GM12878 (cell line): ENCODE results near the gene LARP4B. TPM values are rescaled to one million over a fixed set of nuclear protein-coding genes. Genes with fewer than 3 reads are reported as not detected.

Experiments
- ATAC-seq: fragments of 200-7000 bp; cut with Tn5 transposase; 3 replicates; pipeline ENCODE4 v1.9.1; 2020; ENCODE audit warnings: mild to moderate bottlenecking, moderate library complexity
- BruUV-seq: library from RNA; stranded (reverse); fragments of 400-500 nt; replicated peaks from 2 replicates; lab custom pipeline; 2021; lab: Mats Ljungman, UMichigan
- CTCF ChIA-PET: fragments of 300-600 bp; sonication (Branson Sonifier 250); formaldehyde crosslinking; extraction: SDS; loops from one replicate; lab custom pipeline; 2021; ENCODE audit warnings: inconsistent platforms; lab: Yijun Ruan, JAX
- POLR2A ChIA-PET: fragments of 350-600 bp; formaldehyde crosslinking; extraction: SDS; loops from one replicate; lab custom pipeline; 2021; ENCODE audit warnings: inconsistent platforms; lab: Charles Lee
- RAD21 ChIA-PET: fragments of 300-600 bp; sonication (Branson Sonifier 250); formaldehyde crosslinking; loops from one replicate; lab custom pipeline; 2023; ENCODE audit warnings: antibody characterized with exemption; ENCODE audit not compliant: unreplicated experiment; lab: Charles Lee
- SMC1A ChIA-PET: fragments of 300-600 bp; sonication (Branson Sonifier 250); formaldehyde crosslinking; loops from one replicate; lab custom pipeline; 2023; ENCODE audit not compliant: unreplicated experiment, uncharacterized antibody; lab: Charles Lee
- DNase-seq: peaks from one replicate; pipeline ENCODE4 v3.0.0-alpha.2; 2011; ENCODE audit warnings: low read depth, low spot score
- FAIRE-seq: peaks from 3 replicates; lab custom pipeline; 2011; peaks lifted over from hg19 to GRCh38; lab: Jason Lieb, UNC
- H2AFZ ChIP-seq: 2 replicates; pipeline ENCODE4 v1.6.0; 2011; ENCODE audit warnings: low read depth, low read length, control low read depth; ENCODE audit not compliant: control insufficient read depth
- H3K27ac ChIP-seq: 2 replicates; pipeline ENCODE4 v1.5.1; 2011; ENCODE audit warnings: control low read depth; ENCODE audit not compliant: control insufficient read depth, insufficient read depth
- H3K27me3 ChIP-seq, 2 experiments: replicated peaks in 1 of 2; 2 replicates each; pipeline versions ENCODE4 v1.6.0 to v1.6.1; 2011; ENCODE audit warnings: low read length in 1 of 2; ENCODE audit not compliant: control insufficient read depth in 2 of 2, insufficient read depth in 2 of 2
- H3K36me3 ChIP-seq, 2 experiments: 2 replicates each; pipeline ENCODE4 v1.5.1; 2011; ENCODE audit warnings: low read length in 1 of 2; ENCODE audit not compliant: control insufficient read depth in 2 of 2, insufficient read depth in 2 of 2
- H3K4me1 ChIP-seq: 2 replicates; pipeline ENCODE4 v1.6.1; 2011; ENCODE audit warnings: mild to moderate bottlenecking, low read length, moderate library complexity, mixed read lengths; ENCODE audit not compliant: control insufficient read depth, insufficient read depth
- H3K4me2 ChIP-seq: 2 replicates; pipeline ENCODE4 v1.6.0; 2011; ENCODE audit warnings: control low read depth; ENCODE audit not compliant: control insufficient read depth, insufficient read depth
- H3K4me3 ChIP-seq: fragments of 200-600 bp; sonication (generic); 2 replicates; pipeline ENCODE4 v1.5.1; 2016
- H3K79me2 ChIP-seq: 2 replicates; pipeline ENCODE4 v1.6.0; 2011; ENCODE audit warnings: low read length; ENCODE audit not compliant: control insufficient read depth, insufficient read depth
- H3K9ac ChIP-seq: 2 replicates; pipeline ENCODE4 v1.8.0; 2011; ENCODE audit warnings: low read length, control low read depth, mixed read lengths; ENCODE audit not compliant: control insufficient read depth, insufficient read depth
- H3K9me3 ChIP-seq: replicated peaks from 3 replicates; pipeline ENCODE4 v1.5.1; 2011; ENCODE audit warnings: mild to moderate bottlenecking, low read length; ENCODE audit not compliant: control insufficient read depth, insufficient read depth
- H4K20me1 ChIP-seq: 2 replicates; pipeline ENCODE4 v1.6.0; 2011; ENCODE audit not compliant: control insufficient read depth, insufficient read depth
- BCL11A ChIP-seq: IDR thresholded peaks from 2 replicates; pipeline ENCODE4 v1.6.1; 2011; ENCODE audit warnings: low read depth, low read length
- CBX5 ChIP-seq: sonication (generic); IDR thresholded peaks from 2 replicates; pipeline ENCODE4 v1.6.1; 2016; ENCODE audit warnings: low read depth, moderate library complexity, mild to moderate bottlenecking, inconsistent platforms
- CEBPZ ChIP-seq: fragments of 150-350 bp; IDR thresholded peaks from 2 replicates; pipeline ENCODE4 v1.6.1; 2016; ENCODE audit warnings: low read depth, low read length
- JUNB ChIP-seq: IDR thresholded peaks from 2 replicates; pipeline ENCODE4 v1.6.1; 2016; ENCODE audit warnings: antibody characterized with exemption, mild to moderate bottlenecking
- MEF2A ChIP-seq: IDR thresholded peaks from 2 replicates; pipeline ENCODE4 v1.6.1; 2011; ENCODE audit warnings: low read depth, mild to moderate bottlenecking, low read length, moderate library complexity; ENCODE audit not compliant: insufficient read depth
- NFIC ChIP-seq: IDR thresholded peaks from 2 replicates; pipeline ENCODE4 v1.6.1; 2012; ENCODE audit warnings: low read depth, mild to moderate bottlenecking, inconsistent platforms, low read length, moderate library complexity
- NFXL1 ChIP-seq: fragments of 450-650 bp; IDR thresholded peaks from 2 replicates; pipeline ENCODE4 v1.6.1; 2017; ENCODE audit warnings: antibody characterized with exemption, mild to moderate bottlenecking, borderline replicate concordance
- RELB ChIP-seq: fragments of 450-650 bp; IDR thresholded peaks from 2 replicates; pipeline ENCODE4 v1.6.1; 2017; ENCODE audit warnings: low read depth, mild to moderate bottlenecking, moderate library complexity
- RFX5 ChIP-seq: IDR thresholded peaks from 2 replicates; pipeline ENCODE4 v1.6.1; 2011; ENCODE audit warnings: low read depth, low read length, improper control_type of control experiment
- SPI1 ChIP-seq: IDR thresholded peaks from 2 replicates; pipeline ENCODE4 v1.6.1; 2011; ENCODE audit warnings: low read depth, mild to moderate bottlenecking, low read length, moderate library complexity, borderline replicate concordance; ENCODE audit not compliant: insufficient read depth
- YY1 ChIP-seq: IDR thresholded peaks from 2 replicates; pipeline ENCODE4 v1.6.1; 2011; ENCODE audit warnings: low read depth, mild to moderate bottlenecking, low read length
- WGBS: methylation state at CpG from one replicate; pipeline ENCODE4 v1.1.6; 2016; ENCODE audit warnings: low lambda C conversion rate; ENCODE audit not compliant: insufficient replicate concordance, insufficient coverage; ENCODE audit errors: missing lambda C conversion rate; 5-methylcytosine and 5-hydroxymethylcytosine counted together
- in situ Hi-C: fragments of 300-500 bp; cut with MboI; formaldehyde crosslinking; loops from 9 replicates; pipeline ENCODE4 v1.14.3; 2018; ENCODE audit warnings: mixed read lengths
- intact Hi-C: fragments of 100-400 bp; cut with micrococcal nuclease; formaldehyde crosslinking; loops from one replicate; pipeline ENCODE4 v1.14.2; 2022; ENCODE audit not compliant: unreplicated experiment
- polyA plus RNA-seq, 11 experiments: library from polyadenylated mRNA; depleted of rRNA in 4 of 11; unstranded in 6 of 11; stranded (reverse) in 5 of 11; fragments of >200 nt; fragmentation: Nextera tagmentation in 4 of 11; fragmentation: Illumina TruSeq in 1 of 11; extraction: Ambion mirVana in 4 of 11; extraction: Trizol in 1 of 11; gene quantifications; 1 replicate in 1 of 11; 2 replicates in 10 of 11; pipeline versions ENCODE4 v1.2.1 to v1.2.3, GENCODE V29; 2011 to 2016; ENCODE audit warnings: inconsistent platforms in 2 of 11, missing spikeins in 2 of 11, low read depth in 1 of 11
- total RNA-seq, 4 experiments: library from RNA; depleted of rRNA in 3 of 4; stranded (reverse); fragments of >200 nt in 3 of 4; fragmentation: Illumina TruSeq in 1 of 4; extraction: Trizol in 1 of 4; gene quantifications; 2 replicates each; pipeline versions ENCODE4 v1.2.1 to v1.2.3, GENCODE V29; 2013 to 2021

Gene LARP4B
- total and polyA plus RNA-seq, 10 of the 15 experiments (the other 5 are each of a cell fraction or from before 2014, with no cell fraction given): 10.5 to 119 (median 39.4) TPM

GRCh38 chr10:818526-819220 is 112.8 kb downstream of the LARP4B start:
- no peaks in the 10 kb centered on the region for H4K20me1 ChIP-seq
- intact Hi-C loops: no loop called here
- H3K4me1 ChIP-seq: peaks cover 19% of the 10 kb centered on the region
- H3K9me3 ChIP-seq: no peaks in the 10 kb centered on the region
- peak overlapping the region; percentile 22; the same call in 1 of the 2 replicates for H3K27ac ChIP-seq
- no peak for FAIRE-seq
- no peak overlapping the region for H3K4me3 ChIP-seq
- DNase-seq: peak; percentile 15
- peak; percentile 39; the same call in 2 of the 3 replicates for ATAC-seq
- H2AFZ ChIP-seq: no peak overlapping the region
- no TSS peak for BruUV-seq
- H3K36me3 ChIP-seq: peaks cover 45 to 60% of the 10 kb centered on the region in 2 experiments
- 42% methylated on average over 9 of the region's 9 CpGs for WGBS
- ChIA-PET POLR2A (no interaction called here), SMC1A (interaction anchor here (0.6 kb wide), 1 partner anchor 104 kb away, joined by 3 read pairs; no protein-coding TSS in a partner anchor), RAD21 (no interaction called here), CTCF (no interaction called here)
- no peak overlapping the region for H3K4me2 ChIP-seq
- in situ Hi-C loops: no loop called here
- H3K9ac ChIP-seq: no peak overlapping the region
- H3K27me3 ChIP-seq: no peaks in the 10 kb centered on the region
- no peaks in the 10 kb centered on the region for H3K79me2 ChIP-seq
- TF ChIP-seq JUNB (peak; percentile 79), YY1 (0 out of 2 replicates have a peak, but pooled peaks have one; percentile 14), SPI1 (peak; percentile 70), RFX5 (no peak), MEF2A (peak; percentile 37; the same call in 1 of the 2 replicates), RELB (no peak), CBX5 (no peak), NFXL1 (no peak), CEBPZ (no peak), NFIC (no peak), BCL11A (no peak)
